Fibroblast of lung (primary cell): ENCODE data around the gene TMEM239.

Experiments used
- EZH2 ChIP-seq: IDR thresholded peaks from 2 replicates; pipeline ENCODE4 v1.5.1; 2012; ENCODE audit warnings: low read length, control low read depth, mild to moderate bottlenecking; ENCODE audit errors: missing control alignments
- TF ChIP-seq, protein P1 (sequence below), 2 donors: IDR thresholded peaks in 1 of 2; conservative IDR thresholded peaks in 1 of 2; 1 replicate in 1 of 2; 2 replicates in 1 of 2; pipeline ENCODE4 v1.5.1; 2011 to 2012; ENCODE audit warnings: low read length in 2 of 2, control low read depth in 1 of 2, inconsistent platforms in 1 of 2, low read depth in 1 of 2, mild to moderate bottlenecking in 1 of 2

GRCh38 chr20:2812189-2812588, 4.0 kb upstream of the TMEM239 start:
- TF ChIP-seq, protein P1, sequence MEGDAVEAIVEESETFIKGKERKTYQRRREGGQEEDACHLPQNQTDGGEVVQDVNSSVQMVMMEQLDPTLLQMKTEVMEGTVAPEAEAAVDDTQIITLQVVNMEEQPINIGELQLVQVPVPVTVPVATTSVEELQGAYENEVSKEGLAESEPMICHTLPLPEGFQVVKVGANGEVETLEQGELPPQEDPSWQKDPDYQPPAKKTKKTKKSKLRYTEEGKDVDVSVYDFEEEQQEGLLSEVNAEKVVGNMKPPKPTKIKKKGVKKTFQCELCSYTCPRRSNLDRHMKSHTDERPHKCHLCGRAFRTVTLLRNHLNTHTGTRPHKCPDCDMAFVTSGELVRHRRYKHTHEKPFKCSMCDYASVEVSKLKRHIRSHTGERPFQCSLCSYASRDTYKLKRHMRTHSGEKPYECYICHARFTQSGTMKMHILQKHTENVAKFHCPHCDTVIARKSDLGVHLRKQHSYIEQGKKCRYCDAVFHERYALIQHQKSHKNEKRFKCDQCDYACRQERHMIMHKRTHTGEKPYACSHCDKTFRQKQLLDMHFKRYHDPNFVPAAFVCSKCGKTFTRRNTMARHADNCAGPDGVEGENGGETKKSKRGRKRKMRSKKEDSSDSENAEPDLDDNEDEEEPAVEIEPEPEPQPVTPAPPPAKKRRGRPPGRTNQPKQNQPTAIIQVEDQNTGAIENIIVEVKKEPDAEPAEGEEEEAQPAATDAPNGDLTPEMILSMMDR (conservative IDR thresholded peaks at IDR 0.05 in 1 of 2, IDR thresholded peaks at IDR 0.05 in 1 of 2; ENCODE audit: low read depth in 1 of 2, low read length in 2 of 2), result no peak
- TF ChIP-seq EZH2, result no peak
